ENCODE measurements around the gene CMTM2. TPM values are rescaled to one million over a fixed set of nuclear protein-coding genes. Genes with fewer than 3 reads are reported as not detected.

The CMTM2 gene
- total RNA-seq, 1 donor from 2014 or later = not detected

GRCh38 chr16:66542396-66542795, 36.9 kb upstream of the CMTM2 start:
- Histone ChIP-seq H3K27ac (no peak overlapping the region), H3K4me3 (no peak overlapping the region), H3K9me3 (no peaks in the 10 kb centered on the region), H3K27me3 (no peaks in the 10 kb centered on the region), H3K4me1 (no peaks in the 10 kb centered on the region), H3K36me3 (peaks cover 0 to 26% of the 10 kb centered on the region in 2 donors)
- intact Hi-C loops (cut with DNase I) = no loop called here
- TF ChIP-seq CTCF (IDR thresholded peaks at IDR 0.05) (no peak), POLR2A (IDR thresholded peaks at IDR 0.05) (no peak), POLR2AphosphoS5 (IDR thresholded peaks at IDR 0.05; ENCODE audit: insufficient read depth in 1 of 2, low read depth in 1 of 2) (no peak)
- no peak for DNase-seq (ENCODE audit: extremely low spot score in 2 of 2)

- no peak for TF ChIP-seq CTCF (IDR thresholded peaks at IDR 0.05)
- TF ChIP-seq POLR2A (IDR thresholded peaks at IDR 0.05) = no peak
- no peak for TF ChIP-seq POLR2AphosphoS5 (IDR thresholded peaks at IDR 0.05; ENCODE audit: insufficient read depth in 1 of 2, low read depth in 1 of 2)
- intact Hi-C loops (cut with DNase I) = no loop called here
- Histone ChIP-seq H3K4me3 (no peak overlapping the region), H3K27me3 (no peaks in the 10 kb centered on the region), H3K27ac (no peak overlapping the region), H3K36me3 (peaks cover 0 to 15% of the 10 kb centered on the region in 2 donors), H3K4me1 (no peaks in the 10 kb centered on the region), H3K9me3 (no peaks in the 10 kb centered on the region)
- DNase-seq (ENCODE audit: extremely low spot score in 2 of 2) = no peak
Measured at GRCh38 chr16:66543541-66543940, 35.7 kb upstream of the CMTM2 start.

GRCh38 chr16:66544016-66544757, 35.1 kb upstream of the CMTM2 start:
- H3K4me1 ChIP-seq = peaks cover 6% of the 10 kb centered on the region
- intact Hi-C loops (cut with DNase I) = no loop called here
- DNase-seq (ENCODE audit: extremely low spot score in 2 of 2) = no peak
- TF ChIP-seq CTCF (IDR thresholded peaks at IDR 0.05) (no peak), POLR2AphosphoS5 (IDR thresholded peaks at IDR 0.05; ENCODE audit: insufficient read depth in 1 of 2, low read depth in 1 of 2) (no peak), POLR2A (IDR thresholded peaks at IDR 0.05) (no peak)
- H3K27me3 ChIP-seq = no peaks in the 10 kb centered on the region
- H3K27ac ChIP-seq = no peak overlapping the region
- peaks cover 0 to 9% of the 10 kb centered on the region in 2 donors for H3K36me3 ChIP-seq
- no peaks in the 10 kb centered on the region for H3K9me3 ChIP-seq
- no peak overlapping the region for H3K4me3 ChIP-seq

- H3K9me3 ChIP-seq = no peaks in the 10 kb centered on the region
- H3K4me3 ChIP-seq = no peak overlapping the region
- TF ChIP-seq POLR2A (IDR thresholded peaks at IDR 0.05) (no peak), POLR2AphosphoS5 (IDR thresholded peaks at IDR 0.05; ENCODE audit: insufficient read depth in 1 of 2, low read depth in 1 of 2) (no peak), CTCF (IDR thresholded peaks at IDR 0.05) (no peak)
- H3K36me3 ChIP-seq = no peaks in the 10 kb centered on the region
- H3K27me3 ChIP-seq = no peaks in the 10 kb centered on the region
- no peak overlapping the region for H3K27ac ChIP-seq
- peak in 1 of 2 donors; percentile 83 for DNase-seq (ENCODE audit: extremely low spot score in 2 of 2)
- intact Hi-C loops (cut with DNase I) = no loop called here
- peaks cover 32% of the 10 kb centered on the region for H3K4me1 ChIP-seq
Measured at GRCh38 chr16:66547101-66547989, 31.9 kb upstream of the CMTM2 start.
